Measurements from ENCODE around the gene LSAMP. TPM values are rescaled to one million over a fixed set of nuclear protein-coding genes. Genes with fewer than 3 reads are reported as not detected.

Gene LSAMP
- polyA plus RNA-seq, 3 donors, result not detected

DNA sequence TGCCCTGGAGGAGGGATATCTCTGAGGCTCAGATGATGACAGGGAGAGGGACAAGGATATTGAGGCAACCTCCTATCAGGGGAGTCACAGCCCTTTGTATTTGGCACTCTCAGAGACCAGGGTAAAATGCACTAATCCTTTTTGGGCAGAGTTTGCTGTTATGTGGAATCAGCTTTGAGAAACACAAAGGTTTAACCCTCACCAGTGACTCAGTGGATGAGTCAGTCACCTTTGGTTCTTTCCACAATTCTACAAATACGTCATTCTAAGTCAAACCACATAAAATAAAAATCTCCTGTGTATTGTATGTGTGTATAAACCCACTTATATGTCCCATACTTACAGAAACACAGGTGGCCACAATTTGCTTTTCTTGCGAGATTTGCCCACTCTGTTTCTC is 5.1 kb downstream of the LSAMP start:
- H3K27me3 Mint-ChIP-seq (ENCODE audit: low read depth in 3 of 3), result peaks cover 9 to 10% (median 9%) of the 10 kb centered on the region in 3 donors
- Histone ChIP-seq H3K9me3 (replicated peaks in 1 of 2; ENCODE audit: control insufficient read depth in 1 of 2, insufficient read depth in 1 of 2, low read length in 2 of 2) (peaks cover 0 to 3% of the 10 kb centered on the region in 2 donors), H3K27me3 (ENCODE audit: control insufficient read depth in 2 of 2, insufficient read depth in 2 of 2, low read length in 2 of 2) (no peaks in the 10 kb centered on the region), H3K9ac (ENCODE audit: insufficient read depth, low read length, poor library complexity, severe bottlenecking) (no peak overlapping the region), H3K4me3 (replicated peaks in 1 of 3; ENCODE audit: low read depth in 2 of 3, low read length in 3 of 3) (no peak overlapping the region), H3K36me3 (replicated peaks in 1 of 2; ENCODE audit: control insufficient read depth in 1 of 2, insufficient read depth in 2 of 2, low read length in 2 of 2) (no peaks in the 10 kb centered on the region), H4K20me1 (ENCODE audit: insufficient read depth, low read length) (no peaks in the 10 kb centered on the region), H3K27ac (ENCODE audit: low read depth in 1 of 2, low read length in 2 of 2) (no peak overlapping the region), H3K4me1 (ENCODE audit: control insufficient read depth in 1 of 2, insufficient read depth in 2 of 2, low read length in 2 of 2) (no peaks in the 10 kb centered on the region), H2AFZ (ENCODE audit: insufficient read depth, low read depth, low read length, poor library complexity, severe bottlenecking) (no peak overlapping the region), H3K79me2 (ENCODE audit: insufficient read depth, low read length) (no peaks in the 10 kb centered on the region), H3K4me2 (replicated peaks; ENCODE audit: extremely low read depth, low read length, poor library complexity, severe bottlenecking) (no peak overlapping the region)
- intact Hi-C loops (cut with micrococcal nuclease), result no loop called here
- DNase-seq, result no peak
- no CpG with 5 or more reads among the region's 2 CpGs for WGBS (ENCODE audit: insufficient coverage)
- H3K4me1 Mint-ChIP-seq, result no peaks in the 10 kb centered on the region
- peaks cover 0 to 6% (median 2%) of the 10 kb centered on the region in 7 donors for H3K9me3 Mint-ChIP-seq
- H3K27ac Mint-ChIP-seq, result no peak overlapping the region
- TF ChIP-seq, protein P1, sequence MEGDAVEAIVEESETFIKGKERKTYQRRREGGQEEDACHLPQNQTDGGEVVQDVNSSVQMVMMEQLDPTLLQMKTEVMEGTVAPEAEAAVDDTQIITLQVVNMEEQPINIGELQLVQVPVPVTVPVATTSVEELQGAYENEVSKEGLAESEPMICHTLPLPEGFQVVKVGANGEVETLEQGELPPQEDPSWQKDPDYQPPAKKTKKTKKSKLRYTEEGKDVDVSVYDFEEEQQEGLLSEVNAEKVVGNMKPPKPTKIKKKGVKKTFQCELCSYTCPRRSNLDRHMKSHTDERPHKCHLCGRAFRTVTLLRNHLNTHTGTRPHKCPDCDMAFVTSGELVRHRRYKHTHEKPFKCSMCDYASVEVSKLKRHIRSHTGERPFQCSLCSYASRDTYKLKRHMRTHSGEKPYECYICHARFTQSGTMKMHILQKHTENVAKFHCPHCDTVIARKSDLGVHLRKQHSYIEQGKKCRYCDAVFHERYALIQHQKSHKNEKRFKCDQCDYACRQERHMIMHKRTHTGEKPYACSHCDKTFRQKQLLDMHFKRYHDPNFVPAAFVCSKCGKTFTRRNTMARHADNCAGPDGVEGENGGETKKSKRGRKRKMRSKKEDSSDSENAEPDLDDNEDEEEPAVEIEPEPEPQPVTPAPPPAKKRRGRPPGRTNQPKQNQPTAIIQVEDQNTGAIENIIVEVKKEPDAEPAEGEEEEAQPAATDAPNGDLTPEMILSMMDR (IDR thresholded peaks at IDR 0.05), result no peak
- H3K4me3 Mint-ChIP-seq, result no peak overlapping the region
- no peaks in the 10 kb centered on the region for H3K36me3 Mint-ChIP-seq

DNA sequence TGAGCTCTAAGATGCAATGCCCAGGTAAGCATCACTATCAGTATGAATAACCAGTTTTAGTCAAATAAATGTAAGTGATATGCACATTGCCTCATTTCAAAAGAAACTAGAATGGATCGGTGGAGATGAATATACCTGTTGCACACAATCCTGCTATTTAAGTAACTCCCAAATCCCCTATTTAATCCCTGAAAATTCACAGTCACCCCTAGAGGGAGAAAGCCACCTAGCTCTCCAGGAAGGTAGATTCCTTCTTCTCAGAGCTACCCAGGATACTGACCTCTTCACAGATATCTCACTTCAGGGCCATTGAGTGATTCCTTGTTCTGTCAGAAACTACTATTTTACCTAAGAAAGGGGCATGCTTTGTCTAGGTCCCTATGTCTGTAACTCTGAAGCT is 11.7 kb downstream of the LSAMP start:
- intact Hi-C loops (cut with micrococcal nuclease), result no loop called here
- Histone ChIP-seq H3K9ac (ENCODE audit: insufficient read depth, low read length, poor library complexity, severe bottlenecking) (no peak overlapping the region), H3K4me3 (replicated peaks in 1 of 3; ENCODE audit: low read depth in 2 of 3, low read length in 3 of 3) (no peak overlapping the region), H3K79me2 (ENCODE audit: insufficient read depth, low read length) (no peaks in the 10 kb centered on the region), H3K9me3 (replicated peaks in 1 of 2; ENCODE audit: control insufficient read depth in 1 of 2, insufficient read depth in 1 of 2, low read length in 2 of 2) (peaks cover 0 to 3% of the 10 kb centered on the region in 2 donors), H3K4me2 (replicated peaks; ENCODE audit: extremely low read depth, low read length, poor library complexity, severe bottlenecking) (no peak overlapping the region), H3K4me1 (ENCODE audit: control insufficient read depth in 1 of 2, insufficient read depth in 2 of 2, low read length in 2 of 2) (no peaks in the 10 kb centered on the region), H3K27ac (ENCODE audit: low read depth in 1 of 2, low read length in 2 of 2) (no peak overlapping the region), H2AFZ (ENCODE audit: insufficient read depth, low read depth, low read length, poor library complexity, severe bottlenecking) (no peak overlapping the region), H3K36me3 (replicated peaks in 1 of 2; ENCODE audit: control insufficient read depth in 1 of 2, insufficient read depth in 2 of 2, low read length in 2 of 2) (no peaks in the 10 kb centered on the region), H4K20me1 (ENCODE audit: insufficient read depth, low read length) (no peaks in the 10 kb centered on the region), H3K27me3 (ENCODE audit: control insufficient read depth in 2 of 2, insufficient read depth in 2 of 2, low read length in 2 of 2) (no peaks in the 10 kb centered on the region)
- TF ChIP-seq, protein P1 (IDR thresholded peaks at IDR 0.05), result no peak
- Mint-ChIP-seq H3K27ac (no peak overlapping the region), H3K36me3 (no peaks in the 10 kb centered on the region), H3K4me3 (no peak overlapping the region), H3K27me3 (ENCODE audit: low read depth in 3 of 3) (no peaks in the 10 kb centered on the region), H3K4me1 (no peaks in the 10 kb centered on the region), H3K9me3 (peaks cover 0 to 3% (median 2%) of the 10 kb centered on the region in 7 donors)
- WGBS (ENCODE audit: insufficient coverage), result no CpG with 5 or more reads among the region's 1 CpG
- DNase-seq, result no peak
